NB4 (cell line): ENCODE data around the gene CYYR1.

ENCODE experiments used
- DNase-seq: peaks from one replicate; pipeline ENCODE4 v3.0.0; 2010; ENCODE audit warnings: low read depth
- H3K4me3 ChIP-seq: one replicate; pipeline ENCODE4 v1.5.1; 2011; ENCODE audit warnings: mild to moderate bottlenecking, low read depth, low read length, moderate library complexity
- CTCF ChIP-seq: IDR thresholded peaks from one replicate; pipeline ENCODE4 v1.5.1; 2012; ENCODE audit warnings: low read depth, low read length
- MAX ChIP-seq: IDR thresholded peaks from 2 replicates; pipeline ENCODE4 v1.6.1; 2011; ENCODE audit warnings: low read depth, low read length
- MYC ChIP-seq: IDR thresholded peaks from 2 replicates; pipeline ENCODE4 v1.6.1; 2011; ENCODE audit warnings: low read depth, low read length
- POLR2A ChIP-seq: IDR thresholded peaks from 2 replicates; pipeline ENCODE4 v1.6.1; 2011; ENCODE audit warnings: mild to moderate bottlenecking; ENCODE audit not compliant: insufficient read length; ENCODE audit errors: extremely low read depth

CYYR1 gene

GRCh38 chr21:26546446-26547097 lies 26.5 kb downstream of the CYYR1 start:
- TF ChIP-seq MYC: no peak
- TF ChIP-seq CTCF: no peak
- no peak for TF ChIP-seq POLR2A
- TF ChIP-seq MAX: no peak
- no peak for DNase-seq
- no peak overlapping the region for H3K4me3 ChIP-seq

GRCh38 chr21:26544201-26544775 lies 28.8 kb downstream of the CYYR1 start:
- DNase-seq: no peak
- no peak overlapping the region for H3K4me3 ChIP-seq
- TF ChIP-seq MYC (no peak), CTCF (no peak), MAX (no peak), POLR2A (no peak)

- no peak overlapping the region for H3K4me3 ChIP-seq
- DNase-seq: no peak
- no peak for TF ChIP-seq CTCF
- no peak for TF ChIP-seq MAX
- TF ChIP-seq MYC: no peak
- TF ChIP-seq POLR2A: no peak
These were observed 32.4 kb downstream of the CYYR1 start for GRCh38 chr21:26540651-26541050.

GRCh38 chr21:26539566-26539965 lies 33.5 kb downstream of the CYYR1 start:
- TF ChIP-seq MAX (no peak), MYC (no peak), POLR2A (no peak), CTCF (no peak)
- DNase-seq: no peak
- H3K4me3 ChIP-seq: no peak overlapping the region

GRCh38 chr21:26534517-26534916 lies 38.6 kb downstream of the CYYR1 start:
- no peak overlapping the region for H3K4me3 ChIP-seq
- no peak for DNase-seq
- TF ChIP-seq MYC (no peak), CTCF (no peak), POLR2A (no peak), MAX (no peak)
